Kidney (tissue), 14 donors: Measurements from ENCODE around the gene MBNL1. TPM values are rescaled to one million over a fixed set of nuclear protein-coding genes. Genes with fewer than 3 reads are reported as not detected.
"Not testable (repeated sequence)": the region's sequence is repeated elsewhere in the genome, so short reads cannot be mapped to it uniquely, and the experiment has no call there.

Experiments
- DNase-seq, 5 donors: peaks; one replicate each; pipeline ENCODE4 v3.0.0-alpha.2; 2013 to 2020
- FAIRE-seq: peaks from 2 replicates; lab custom pipeline; 2012; peaks lifted over from hg19 to GRCh38; lab: Jason Lieb, UNC
- H3K27ac ChIP-seq, 2 donors: one replicate each; pipeline ENCODE4 v1.7.0; 2013; ENCODE audit warnings: low read depth in 2 of 2, low read length in 2 of 2, inconsistent platforms in 1 of 2
- H3K27me3 ChIP-seq: one replicate; pipeline ENCODE4 v1.7.1; 2013; ENCODE audit warnings: low read length, inconsistent platforms; ENCODE audit not compliant: control insufficient read depth, insufficient read depth
- H3K36me3 ChIP-seq, 3 donors: one replicate each; pipeline versions ENCODE4 v1.7.0 to v1.7.1; 2013; ENCODE audit warnings: low read length in 3 of 3, control low read depth in 1 of 3, inconsistent platforms in 1 of 3; ENCODE audit not compliant: insufficient read depth in 3 of 3, control insufficient read depth in 2 of 3
- H3K4me1 ChIP-seq, 3 donors: one replicate each; pipeline versions ENCODE4 v1.7.0 to v1.7.1; 2013; ENCODE audit warnings: low read length in 3 of 3, inconsistent platforms in 1 of 3, low read depth in 1 of 3; ENCODE audit not compliant: control insufficient read depth in 2 of 3, insufficient read depth in 2 of 3
- H3K4me3 ChIP-seq, 3 donors: one replicate each; pipeline versions ENCODE4 v1.7.0 to v1.8.1; 2013; ENCODE audit warnings: low read length in 3 of 3, control low read depth in 1 of 3, inconsistent platforms in 1 of 3
- H3K9ac ChIP-seq, 3 donors: one replicate each; pipeline versions ENCODE4 v1.7.0 to v1.7.1; 2013; ENCODE audit warnings: low read length in 3 of 3, control low read depth in 1 of 3, inconsistent platforms in 1 of 3
- H3K9me3 ChIP-seq, 3 donors: one replicate each; pipeline versions ENCODE4 v1.7.0 to v1.7.1; 2013; ENCODE audit warnings: low read length in 3 of 3, control low read depth in 1 of 3, inconsistent platforms in 1 of 3; ENCODE audit not compliant: control insufficient read depth in 2 of 3, insufficient read depth in 1 of 3
- intact Hi-C: fragments of 100-400 bp; cut with DNase I; formaldehyde crosslinking; loops from one replicate; pipeline ENCODE4 v1.11.1; 2022
- polyA plus RNA-seq: library from polyadenylated mRNA; stranded (reverse); fragments of 350-450 nt; fragmentation: Illumina TruSeq; extraction: RNeasy Lipid Tissue Mini Kit (QIAGEN cat#74804); gene quantifications from one replicate; pipeline ENCODE4 v1.2.3, GENCODE V29; 2014; ENCODE audit warnings: low read depth, low replicate concordance; ENCODE audit not compliant: insufficient read depth
- total RNA-seq: library from RNA; stranded (reverse); fragmentation: NEBNext Ultra II Directional; extraction: Animal tissue kit (Norgen Biotek cat#: 25700); gene quantifications from one replicate; pipeline ENCODE4 v1.2.1, GENCODE V29; 2021
- TF ChIP-seq, protein P1 (sequence below): IDR thresholded peaks from 3 replicates; pipeline ENCODE4 v1.5.1; 2012; ENCODE audit warnings: mild to moderate bottlenecking, moderate library complexity, borderline replicate concordance; ENCODE audit not compliant: insufficient read depth; ENCODE audit errors: extremely low read depth
- donor health status: control.
- donor health status: control.
- donor health status: control.
- donor health status: control.
- donor health status: control.
- donor health status: DM: yes; HTN: yes; CAD: no.
- donor health status: Normal renal cell carcinoma (clear cell type).

Gene MBNL1
- total and polyA plus RNA-seq, 2 donors from 2014 or later, result 22.0 to 167 TPM

DNA sequence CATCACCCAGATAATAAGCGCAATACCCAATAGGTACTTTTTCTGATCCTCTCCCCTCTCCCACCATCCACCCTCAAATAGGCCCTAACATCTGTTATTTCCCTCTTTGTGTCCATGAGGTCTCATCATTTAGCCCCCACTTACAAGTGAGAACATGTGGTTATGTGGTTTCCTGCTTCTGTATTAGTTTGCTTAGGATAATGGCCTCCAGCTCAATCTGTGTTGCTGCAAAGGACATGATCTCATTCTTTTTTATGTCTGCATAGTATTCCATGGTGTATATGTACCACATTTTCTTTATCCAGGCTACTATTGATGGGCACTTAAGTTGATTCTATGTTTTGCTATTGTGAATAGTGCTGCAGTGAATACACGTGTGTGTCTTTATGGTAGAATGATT lies 165.4 kb downstream of the MBNL1 start:
- DNase-seq, result no peak
- no peak overlapping the region for H3K4me3 ChIP-seq
- no peak overlapping the region for H3K9ac ChIP-seq
- intact Hi-C loops, result no loop called here
- no peaks in the 10 kb centered on the region for H3K27me3 ChIP-seq
- no peak for FAIRE-seq
- H3K36me3 ChIP-seq, result peaks cover 0 to 7% (median 3%) of the 10 kb centered on the region in 3 donors
- H3K27ac ChIP-seq, result no peak overlapping the region
- peaks cover 0 to 2% (median 0%) of the 10 kb centered on the region in 3 donors for H3K4me1 ChIP-seq
- TF ChIP-seq, protein P1, sequence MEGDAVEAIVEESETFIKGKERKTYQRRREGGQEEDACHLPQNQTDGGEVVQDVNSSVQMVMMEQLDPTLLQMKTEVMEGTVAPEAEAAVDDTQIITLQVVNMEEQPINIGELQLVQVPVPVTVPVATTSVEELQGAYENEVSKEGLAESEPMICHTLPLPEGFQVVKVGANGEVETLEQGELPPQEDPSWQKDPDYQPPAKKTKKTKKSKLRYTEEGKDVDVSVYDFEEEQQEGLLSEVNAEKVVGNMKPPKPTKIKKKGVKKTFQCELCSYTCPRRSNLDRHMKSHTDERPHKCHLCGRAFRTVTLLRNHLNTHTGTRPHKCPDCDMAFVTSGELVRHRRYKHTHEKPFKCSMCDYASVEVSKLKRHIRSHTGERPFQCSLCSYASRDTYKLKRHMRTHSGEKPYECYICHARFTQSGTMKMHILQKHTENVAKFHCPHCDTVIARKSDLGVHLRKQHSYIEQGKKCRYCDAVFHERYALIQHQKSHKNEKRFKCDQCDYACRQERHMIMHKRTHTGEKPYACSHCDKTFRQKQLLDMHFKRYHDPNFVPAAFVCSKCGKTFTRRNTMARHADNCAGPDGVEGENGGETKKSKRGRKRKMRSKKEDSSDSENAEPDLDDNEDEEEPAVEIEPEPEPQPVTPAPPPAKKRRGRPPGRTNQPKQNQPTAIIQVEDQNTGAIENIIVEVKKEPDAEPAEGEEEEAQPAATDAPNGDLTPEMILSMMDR, result no peak
- peaks cover 0 to 12% (median 0%) of the 10 kb centered on the region in 3 donors for H3K9me3 ChIP-seq

DNA sequence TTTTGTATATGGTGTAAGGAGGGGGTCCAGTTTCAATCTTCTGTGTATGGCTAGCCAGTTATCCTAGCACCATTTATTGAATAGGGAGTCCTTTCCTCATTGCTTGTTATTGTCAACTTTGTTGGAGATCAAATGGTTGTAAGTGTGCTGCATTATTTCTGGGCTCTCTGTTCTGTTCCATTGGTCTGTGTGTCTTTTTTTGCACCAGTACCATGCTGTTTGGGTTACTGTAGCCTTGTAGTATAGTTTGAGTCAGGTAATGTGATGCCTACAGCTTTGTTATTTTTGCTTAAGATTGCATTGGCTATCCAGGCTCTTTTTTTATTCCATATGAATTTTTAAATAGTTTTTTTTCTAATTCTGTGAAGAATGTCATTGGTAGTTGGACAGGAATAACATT lies 166.5 kb downstream of the MBNL1 start:
- H3K27ac ChIP-seq, H3K27me3 ChIP-seq, H3K4me1 ChIP-seq, intact Hi-C loops, H3K9ac ChIP-seq, H3K4me3 ChIP-seq, H3K36me3 ChIP-seq, DNase-seq, FAIRE-seq: not testable (repeated sequence)
- peaks cover 0 to 12% (median 0%) of the 10 kb centered on the region in 3 donors for H3K9me3 ChIP-seq

DNA sequence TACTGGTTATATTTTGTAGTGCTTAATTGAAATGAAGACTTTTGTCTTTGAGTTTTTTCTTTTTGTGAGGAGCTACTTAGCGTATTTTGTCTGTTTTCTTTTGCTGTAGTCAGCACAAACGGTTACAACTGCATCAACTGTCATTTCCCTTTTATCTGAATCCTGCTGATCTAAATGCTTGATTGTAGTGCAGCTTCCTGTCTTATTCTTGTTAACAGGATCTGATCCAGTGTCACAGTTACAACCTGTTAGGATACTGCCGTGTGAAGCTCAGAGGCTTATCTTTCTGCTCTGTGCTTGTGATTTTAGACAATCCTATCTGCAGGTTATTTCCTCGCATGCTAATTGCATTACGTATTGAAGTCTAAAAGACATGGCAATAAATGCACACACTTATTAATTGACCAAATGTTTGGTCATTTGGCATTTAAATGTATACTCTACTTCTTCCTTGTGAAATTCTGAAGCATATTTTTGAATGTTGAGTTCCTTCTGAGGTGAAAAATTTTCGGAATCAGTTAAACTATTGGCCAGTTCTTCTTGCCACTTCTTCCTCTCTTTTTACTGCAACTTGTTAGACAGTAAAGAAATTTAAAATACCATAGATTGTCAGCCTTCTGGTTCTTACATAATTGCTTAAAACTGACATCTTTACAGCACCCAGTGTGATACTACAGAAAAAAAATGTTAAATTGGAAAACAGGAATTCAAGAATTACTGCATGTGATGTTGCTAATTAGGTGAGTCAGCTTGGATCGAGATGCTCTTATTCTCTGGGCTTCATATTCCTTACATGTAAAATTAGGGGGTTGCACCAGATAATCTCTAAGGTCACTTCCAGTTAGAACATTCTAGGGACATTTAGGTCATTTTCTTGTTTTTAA lies 168.2 kb downstream of the MBNL1 start:
- intact Hi-C loops, result no loop called here
- no peak overlapping the region for H3K27ac ChIP-seq

DNA sequence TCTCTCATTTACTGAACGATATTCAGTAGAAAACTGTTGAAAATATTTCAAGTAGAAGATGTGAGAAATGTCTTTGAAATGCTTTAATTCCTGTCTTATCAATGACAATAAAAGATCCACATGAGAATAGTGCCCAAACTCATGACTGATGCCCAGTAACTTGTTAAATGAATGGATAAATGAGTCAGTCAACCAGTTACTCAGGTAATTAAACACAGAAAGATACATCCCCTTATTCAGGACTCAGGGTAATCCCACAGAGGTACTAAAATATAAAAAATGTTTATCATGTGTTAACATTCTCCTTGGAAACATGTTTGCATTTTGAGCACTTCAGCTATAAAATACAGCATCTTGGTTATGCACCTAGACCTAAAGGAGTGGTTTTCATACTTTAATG lies 169.5 kb downstream of the MBNL1 start:
- no peak overlapping the region for H3K27ac ChIP-seq
- no peak overlapping the region for H3K4me3 ChIP-seq
- H3K27me3 ChIP-seq, result no peaks in the 10 kb centered on the region
- intact Hi-C loops, result no loop called here
- H3K4me1 ChIP-seq, result peaks cover 0 to 2% (median 0%) of the 10 kb centered on the region in 3 donors
- FAIRE-seq (no peak), DNase-seq (no peak)
- TF ChIP-seq, protein P1, result no peak
- H3K9ac ChIP-seq, result no peak overlapping the region
- peaks cover 0 to 12% (median 0%) of the 10 kb centered on the region in 3 donors for H3K9me3 ChIP-seq
- peaks cover 0 to 7% (median 3%) of the 10 kb centered on the region in 3 donors for H3K36me3 ChIP-seq

More for the DNA sequence above, 168.2 kb downstream of the MBNL1 start:
- Histone ChIP-seq H3K36me3 (peaks cover 0 to 7% (median 3%) of the 10 kb centered on the region in 3 donors), H3K9ac (no peak overlapping the region), H3K4me1 (peaks cover 0 to 2% (median 0%) of the 10 kb centered on the region in 3 donors), H3K9me3 (peaks cover 0 to 12% (median 0%) of the 10 kb centered on the region in 3 donors), H3K4me3 (no peak overlapping the region), H3K27me3 (no peaks in the 10 kb centered on the region)
- DNase-seq, result no peak
- no peak for FAIRE-seq
- TF ChIP-seq, protein P1, result no peak
